LNCAP (cell line): Measurements from ENCODE around the gene ADAMTS7.

Source experiments
- CTCF ChIP-seq: fragments of 450-650 bp; IDR thresholded peaks from 2 replicates; pipeline ENCODE4 v1.5.1; 2017; ENCODE audit warnings: mild to moderate bottlenecking

The ADAMTS7 gene

GRCh38 chr15:78768531-78769408 is 42.5 kb downstream of the ADAMTS7 start:
- no peak for TF ChIP-seq CTCF

GRCh38 chr15:78768096-78768495 is 43.2 kb downstream of the ADAMTS7 start:
- TF ChIP-seq CTCF: no peak

GRCh38 chr15:78767331-78767951 is 43.8 kb downstream of the ADAMTS7 start:
- no peak; the same call in 1 of the 2 replicates for TF ChIP-seq CTCF

- no peak for TF ChIP-seq CTCF
Observed at GRCh38 chr15:78766041-78766440, 45.2 kb downstream of the ADAMTS7 start.

GRCh38 chr15:78763796-78764241 is 47.4 kb downstream of the ADAMTS7 start:
- TF ChIP-seq CTCF: no peak

- no peak for TF ChIP-seq CTCF
Observed at GRCh38 chr15:78762985-78763795, 48.1 kb downstream of the ADAMTS7 start.

- TF ChIP-seq CTCF: no peak
Observed at GRCh38 chr15:78761891-78762385, 49.3 kb downstream of the ADAMTS7 start.
